ENCODE results near the gene COL4A2. TPM values are rescaled to one million over a fixed set of nuclear protein-coding genes. Genes with fewer than 3 reads are reported as not detected.

The COL4A2 gene
- total RNA-seq, 2 experiments from 2014 or later = not detected

GRCh38 chr13:110284779-110285484 is 22.2 kb upstream of the COL4A2 start:
- peaks cover 6% of the 10 kb centered on the region for H3K27me3 Mint-ChIP-seq
- no peaks in the 10 kb centered on the region for H3K36me3 Mint-ChIP-seq (ENCODE audit: low read depth)
- peaks cover 5% of the 10 kb centered on the region for H3K4me1 Mint-ChIP-seq (ENCODE audit: low read depth)
- POLR2A ChIA-PET = no interaction called here
- no peak for ATAC-seq
- H3K9me3 Mint-ChIP-seq = no peaks in the 10 kb centered on the region
- no peak overlapping the region for H3K4me3 Mint-ChIP-seq
- DNase-seq = no peak
- H3K27ac Mint-ChIP-seq = no peak overlapping the region
- intact Hi-C loops (cut with micrococcal nuclease) = no loop called here
- no peak for TF ChIP-seq CTCF (IDR thresholded peaks at IDR 0.05)
- CTCF ChIA-PET = interaction anchor here (1.1 kb wide), 1 partner anchor 128 kb away, joined by 3 read pairs; no protein-coding TSS in a partner anchor

GRCh38 chr13:110285991-110286832 is 20.9 kb upstream of the COL4A2 start:
- no peak for TF ChIP-seq CTCF (IDR thresholded peaks at IDR 0.05)
- DNase-seq = no peak
- ChIA-PET CTCF (no interaction called here), POLR2A (no interaction called here)
- Mint-ChIP-seq H3K9me3 (no peaks in the 10 kb centered on the region), H3K27ac (no peak overlapping the region), H3K27me3 (peaks cover 6% of the 10 kb centered on the region), H3K36me3 (ENCODE audit: low read depth) (no peaks in the 10 kb centered on the region), H3K4me3 (no peak overlapping the region), H3K4me1 (ENCODE audit: low read depth) (no peaks in the 10 kb centered on the region)
- intact Hi-C loops (cut with micrococcal nuclease) = no loop called here
- no peak for ATAC-seq

- DNase-seq (no peak), ATAC-seq (no peak)
- Mint-ChIP-seq H3K4me1 (ENCODE audit: low read depth) (no peaks in the 10 kb centered on the region), H3K27me3 (peaks cover 3% of the 10 kb centered on the region), H3K4me3 (no peak overlapping the region), H3K27ac (no peak overlapping the region), H3K9me3 (no peaks in the 10 kb centered on the region), H3K36me3 (ENCODE audit: low read depth) (no peaks in the 10 kb centered on the region)
- TF ChIP-seq CTCF (IDR thresholded peaks at IDR 0.05) = no peak
- POLR2A ChIA-PET = no interaction called here
- CTCF ChIA-PET = no interaction called here
- intact Hi-C loops (cut with micrococcal nuclease) = no loop called here
These were observed 20.0 kb upstream of the COL4A2 start for GRCh38 chr13:110286833-110287819.

GRCh38 chr13:110289174-110289573 is 17.9 kb upstream of the COL4A2 start:
- intact Hi-C loops (cut with micrococcal nuclease) = no loop called here
- Mint-ChIP-seq H3K9me3 (no peaks in the 10 kb centered on the region), H3K36me3 (ENCODE audit: low read depth) (no peaks in the 10 kb centered on the region), H3K27ac (no peak overlapping the region), H3K27me3 (peaks cover 1% of the 10 kb centered on the region), H3K4me1 (ENCODE audit: low read depth) (no peaks in the 10 kb centered on the region), H3K4me3 (no peak overlapping the region)
- ATAC-seq (no peak), DNase-seq (no peak)
- no peak for TF ChIP-seq CTCF (IDR thresholded peaks at IDR 0.05)
- POLR2A ChIA-PET = no interaction called here
- CTCF ChIA-PET = no interaction called here
